Measurements from ENCODE around the gene ENPP4.
A peak's percentile ranks its signal among the peaks of the same experiment; 100 is the strongest.

The ENPP4 gene

GRCh38 chr6:46097366-46097765 lies 32.4 kb upstream of the ENPP4 start:
- ChIA-PET CTCF (interaction anchor here (1.2 to 1.8 kb wide), 3 partner anchors 9 to 314 kb away, joined by 3 to 6 read pairs (median 5); no protein-coding TSS in a partner anchor), POLR2A (no interaction called here)
- no peak for DNase-seq (ENCODE audit: extremely low spot score)
- no peak for TF ChIP-seq CTCF (IDR thresholded peaks at IDR 0.05; ENCODE audit: control extremely low read depth, extremely low read depth, low read depth, missing control alignments)

DNA sequence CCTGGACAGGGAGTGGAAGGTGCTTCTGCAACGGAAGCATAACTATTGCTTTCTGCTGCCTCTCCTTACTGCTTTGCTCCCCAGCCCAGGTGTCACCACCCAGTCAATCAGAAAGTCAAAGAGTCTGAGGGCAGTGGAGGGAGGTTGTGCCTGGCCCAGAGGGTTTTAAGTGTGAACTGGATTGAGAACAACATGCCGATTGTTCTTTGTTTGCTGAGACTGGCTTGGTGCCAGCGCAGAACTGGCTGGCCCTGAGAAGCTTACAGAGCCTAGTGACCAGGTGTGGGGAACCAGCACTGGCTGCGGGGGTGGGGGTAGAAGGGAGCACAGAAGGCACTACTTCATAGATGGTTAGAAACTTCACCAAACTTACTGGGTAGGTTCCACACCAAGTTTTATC lies 31.1 kb upstream of the ENPP4 start:
- no peak for DNase-seq (ENCODE audit: extremely low spot score)
- no peak for TF ChIP-seq CTCF (IDR thresholded peaks at IDR 0.05; ENCODE audit: control extremely low read depth, extremely low read depth, low read depth, missing control alignments)
- ChIA-PET CTCF (interaction anchor here (1.4 kb wide), 1 partner anchor 10 kb away, joined by 5 read pairs; no protein-coding TSS in a partner anchor), POLR2A (no interaction called here)

DNA sequence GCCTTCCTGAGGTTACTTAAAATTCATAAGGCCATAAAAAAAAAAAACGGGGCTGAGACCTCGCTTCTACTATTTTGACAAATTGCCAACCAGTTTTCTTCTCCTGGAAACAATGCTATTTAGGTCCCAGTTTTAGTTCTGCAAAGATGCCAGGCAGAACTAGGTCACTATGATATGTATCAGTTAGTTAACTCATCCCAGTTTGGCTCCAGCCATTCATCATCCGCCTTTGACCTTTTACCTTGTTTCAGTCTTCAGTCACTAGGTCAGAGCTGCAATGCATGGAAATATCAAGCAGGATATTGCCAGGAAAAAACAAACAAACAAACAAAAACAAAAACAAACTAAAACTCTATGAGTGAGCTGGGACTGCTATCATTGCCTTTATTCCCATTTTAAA lies 29.8 kb upstream of the ENPP4 start:
- no peak for DNase-seq (ENCODE audit: extremely low spot score)
- no peak for TF ChIP-seq CTCF (IDR thresholded peaks at IDR 0.05; ENCODE audit: control extremely low read depth, extremely low read depth, low read depth, missing control alignments)
- ChIA-PET CTCF (interaction anchor here (0.9 to 1.7 kb wide), 2 partner anchors 10 to 310 kb away, joined by 4 to 7 read pairs; no protein-coding TSS in a partner anchor), POLR2A (no interaction called here)

- no peak for TF ChIP-seq CTCF (IDR thresholded peaks at IDR 0.05; ENCODE audit: control extremely low read depth, extremely low read depth, low read depth, missing control alignments)
- ChIA-PET CTCF (interaction anchor here (1.3 to 1.9 kb wide), 2 partner anchors 12 kb away, joined by 3 to 6 read pairs; no protein-coding TSS in a partner anchor), POLR2A (no interaction called here)
- DNase-seq (ENCODE audit: extremely low spot score) = no peak
These were observed 27.7 kb upstream of the ENPP4 start for GRCh38 chr6:46102123-46102522.

GRCh38 chr6:46103441-46104115 lies 26.2 kb upstream of the ENPP4 start:
- DNase-seq (ENCODE audit: extremely low spot score) = no peak
- CTCF ChIA-PET = interaction anchor here (1.2 to 4.1 kb wide), 2 partner anchors 11 to 13 kb away, joined by 6 to 21 read pairs; no protein-coding TSS in a partner anchor
- no peak for TF ChIP-seq CTCF (IDR thresholded peaks at IDR 0.05; ENCODE audit: control extremely low read depth, extremely low read depth, low read depth, missing control alignments)
- POLR2A ChIA-PET = no interaction called here

GRCh38 chr6:46104209-46104608 lies 25.6 kb upstream of the ENPP4 start:
- DNase-seq (ENCODE audit: extremely low spot score) = peak; percentile 14
- POLR2A ChIA-PET = no interaction called here
- CTCF ChIA-PET = interaction anchor here (1.2 to 4.1 kb wide), 4 partner anchors 10 to 306 kb away, joined by 5 to 21 read pairs (median 7); partner anchors contain the start of gene ENPP4
- TF ChIP-seq CTCF (IDR thresholded peaks at IDR 0.05; ENCODE audit: control extremely low read depth, extremely low read depth, low read depth, missing control alignments) = no peak

Measured in GM10248 (cell line).